ENCODE results near the gene PFKP. TPM values are rescaled to one million over a fixed set of nuclear protein-coding genes. Genes with fewer than 3 reads are reported as not detected.

The PFKP gene
- total RNA-seq, 4 donors from 2014 or later = 53.9 to 93.9 (median 66.2) TPM

- H3K9me3 ChIP-seq = no peaks in the 10 kb centered on the region
- DNase-seq = no peak
- TF ChIP-seq POLR2A (IDR thresholded peaks at IDR 0.05) = no peak
- TF ChIP-seq POLR2AphosphoS5 (IDR thresholded peaks at IDR 0.05) = no peak
- TF ChIP-seq CTCF (IDR thresholded peaks at IDR 0.05) = no peak
- TF ChIP-seq EP300 (IDR thresholded peaks at IDR 0.05; ENCODE audit: low read depth) = no peak
- H3K36me3 ChIP-seq = peaks cover 0 to 7% (median 3%) of the 10 kb centered on the region in 4 donors
- intact Hi-C loops (cut with DNase I; ENCODE audit: low total_unique reads) = no loop called here
- H3K27me3 ChIP-seq = no peaks in the 10 kb centered on the region
- in situ Hi-C loops (cut with MboI; ENCODE audit: low pct_ligation_motif_present in 1 of 4, low pct_unique_long_range_greater_than_20kb in 1 of 4, low sequenced_read_pairs in 3 of 4) = no loop called here
- H3K4me3 ChIP-seq = no peak overlapping the region
- no peak overlapping the region for H3K27ac ChIP-seq
- H3K4me1 ChIP-seq = peaks cover 0 to 7% (median 0%) of the 10 kb centered on the region in 4 donors
- WGBS, 2 donors (ENCODE audit: low coverage in 1 of 2) = 88 to 97% methylated on average over 3 to 23 of the region's 24 CpGs
These were observed 61.2 kb downstream of the PFKP start for GRCh38 chr10:3128379-3129130.

GRCh38 chr10:3129581-3130340 lies 62.4 kb downstream of the PFKP start:
- Histone ChIP-seq H3K9me3 (no peaks in the 10 kb centered on the region), H3K4me3 (no peak overlapping the region), H3K27me3 (no peaks in the 10 kb centered on the region), H3K36me3 (peaks cover 0 to 14% (median 6%) of the 10 kb centered on the region in 4 donors), H3K27ac (no peak overlapping the region), H3K4me1 (peaks cover 0 to 7% (median 0%) of the 10 kb centered on the region in 4 donors)
- TF ChIP-seq POLR2AphosphoS5 (IDR thresholded peaks at IDR 0.05) = no peak
- intact Hi-C loops (cut with DNase I; ENCODE audit: low total_unique reads) (no loop called here), in situ Hi-C loops (cut with MboI; ENCODE audit: low pct_ligation_motif_present in 1 of 4, low pct_unique_long_range_greater_than_20kb in 1 of 4, low sequenced_read_pairs in 3 of 4) (no loop called here)
- WGBS, 2 donors (ENCODE audit: low coverage in 1 of 2) = 95% methylated on average over 40 of the region's 40 CpGs; no CpG with 5 or more reads in 1 of the 2 donors
- no peak for DNase-seq

- TF ChIP-seq EP300 (IDR thresholded peaks at IDR 0.05; ENCODE audit: low read depth) (no peak), CTCF (IDR thresholded peaks at IDR 0.05) (no peak), POLR2A (IDR thresholded peaks at IDR 0.05) (no peak), POLR2AphosphoS5 (IDR thresholded peaks at IDR 0.05) (peak in 1 of 3 donors; percentile 19)
- DNase-seq = no peak
- WGBS, 2 donors (ENCODE audit: low coverage in 1 of 2) = 67% methylated on average over 4 of the region's 4 CpGs; no CpG with 5 or more reads in 1 of the 2 donors
- Histone ChIP-seq H3K27me3 (no peaks in the 10 kb centered on the region), H3K4me3 (no peak overlapping the region), H3K36me3 (peaks cover 0 to 18% (median 8%) of the 10 kb centered on the region in 4 donors), H3K4me1 (peaks cover 0 to 6% (median 0%) of the 10 kb centered on the region in 4 donors), H3K27ac (peak overlapping the region in 1 of 4 donors; percentile 11), H3K9me3 (no peaks in the 10 kb centered on the region)
- in situ Hi-C loops (cut with MboI; ENCODE audit: low pct_ligation_motif_present in 1 of 4, low pct_unique_long_range_greater_than_20kb in 1 of 4, low sequenced_read_pairs in 3 of 4) (no loop called here), intact Hi-C loops (cut with DNase I; ENCODE audit: low total_unique reads) (no loop called here)
These were observed 63.8 kb downstream of the PFKP start for GRCh38 chr10:3131098-3131497.

GRCh38 chr10:3132036-3133025 lies 65.0 kb downstream of the PFKP start:
- DNase-seq = no peak
- in situ Hi-C loops (cut with MboI; ENCODE audit: low pct_ligation_motif_present in 1 of 4, low pct_unique_long_range_greater_than_20kb in 1 of 4, low sequenced_read_pairs in 3 of 4) (no loop called here), intact Hi-C loops (cut with DNase I; ENCODE audit: low total_unique reads) (no loop called here)
- Histone ChIP-seq H3K36me3 (peaks cover 0 to 24% (median 10%) of the 10 kb centered on the region in 4 donors), H3K4me1 (no peaks in the 10 kb centered on the region), H3K4me3 (no peak overlapping the region), H3K27me3 (no peaks in the 10 kb centered on the region), H3K27ac (no peak overlapping the region), H3K9me3 (no peaks in the 10 kb centered on the region)
- TF ChIP-seq POLR2AphosphoS5 (IDR thresholded peaks at IDR 0.05) = no peak
- TF ChIP-seq CTCF (IDR thresholded peaks at IDR 0.05) = no peak
- no peak for TF ChIP-seq POLR2A (IDR thresholded peaks at IDR 0.05)
- no peak for TF ChIP-seq EP300 (IDR thresholded peaks at IDR 0.05; ENCODE audit: low read depth)
- 88 to 89% methylated on average over 12 to 22 of the region's 22 CpGs for WGBS, 2 donors (ENCODE audit: low coverage in 1 of 2)
